Heart left ventricle (tissue), 16 donors: ENCODE measurements around the gene LAD1. TPM values are rescaled to one million over a fixed set of nuclear protein-coding genes. Genes with fewer than 3 reads are reported as not detected.

Experiments used
- ATAC-seq, 4 donors: fragments of 200-7000 bp; cut with Tn5 transposase; one replicate each; pipeline ENCODE4 v1.9.1; 2020 to 2022; ENCODE audit warnings: moderate library complexity in 4 of 4, mild to moderate bottlenecking in 3 of 4, moderate number of reproducible peaks in 1 of 4
- DNase-seq, 5 donors: peaks; one replicate each; pipeline ENCODE4 v3.0.0-alpha.2; 2020
- H3K27ac ChIP-seq, 12 donors: fragments of 200-600 bp; sonication (generic) in 4 of 12; one replicate each; pipeline versions ENCODE4 v1.5.0 to v1.8.0; 2016 to 2022; ENCODE audit warnings: mild to moderate bottlenecking in 2 of 12
- H3K27me3 ChIP-seq, 9 donors: fragments of 200-600 bp; sonication (generic) in 2 of 9; one replicate each; pipeline versions ENCODE4 v1.5.1 to v1.8.0; 2016 to 2022; ENCODE audit warnings: mild to moderate bottlenecking in 3 of 9
- H3K36me3 ChIP-seq, 9 donors: fragments of 200-600 bp; sonication (generic) in 2 of 9; one replicate each; pipeline versions ENCODE4 v1.5.0 to v1.8.0; 2018 to 2022; ENCODE audit warnings: mild to moderate bottlenecking in 2 of 9
- H3K4me1 ChIP-seq, 12 donors: fragments of 200-600 bp; sonication (generic) in 4 of 12; one replicate each; pipeline versions ENCODE4 v1.5.0 to v1.8.0; 2016 to 2022; ENCODE audit warnings: mild to moderate bottlenecking in 3 of 12
- H3K4me3 ChIP-seq, 12 donors: fragments of 200-600 bp; sonication (generic) in 4 of 12; one replicate each; pipeline versions ENCODE4 v1.5.0 to v1.8.0; 2017 to 2022; ENCODE audit warnings: mild to moderate bottlenecking in 9 of 12, moderate library complexity in 4 of 12
- H3K9me3 ChIP-seq, 12 donors: fragments of 200-600 bp; sonication (generic) in 4 of 12; one replicate each; pipeline versions ENCODE4 v1.5.0 to v1.8.0; 2016 to 2022; ENCODE audit warnings: mild to moderate bottlenecking in 1 of 12
- CTCF ChIP-seq, 12 donors: fragments of 200-600 bp; sonication (generic) in 4 of 12; IDR thresholded peaks; one replicate each; pipeline versions ENCODE4 v1.5.0 to v1.8.0; 2018 to 2022; ENCODE audit warnings: antibody characterized with exemption in 12 of 12, mild to moderate bottlenecking in 5 of 12
- POLR2A ChIP-seq, 2 donors: fragments of 450-650 bp; IDR thresholded peaks; one replicate each; pipeline ENCODE4 v1.6.1; 2017; ENCODE audit warnings: antibody characterized with exemption in 2 of 2, mild to moderate bottlenecking in 2 of 2, moderate library complexity in 2 of 2
- WGBS, 4 donors: extraction: QIAGEN DNeasy Blood & Tissue Kit in 2 of 4; methylation state at CpG; one replicate each; pipeline versions ENCODE4 v1.1.5 to v1.1.7; 2013 to 2018; 5-methylcytosine and 5-hydroxymethylcytosine counted together
- intact Hi-C, 10 donors: fragments of 100-400 bp; cut with DNase I; formaldehyde crosslinking; loops; one replicate each; pipeline versions ENCODE4 v1.11.1 to v1.14.2; 2022
- polyA plus RNA-seq, 2 donors: library from polyadenylated mRNA; stranded (reverse); fragments of 200-250 nt; gene quantifications; one replicate each; pipeline ENCODE4 v1.2.3, GENCODE V29; 2013
- total RNA-seq, 9 donors: library from RNA; depleted of rRNA in 2 of 9; stranded (reverse); fragments of >200 nt in 2 of 9; fragmentation: NEBNext Ultra II Directional in 3 of 9; extraction: Animal tissue kit (Norgen Biotek cat#: 25700) in 3 of 9; gene quantifications; one replicate each; pipeline versions ENCODE4 v1.1.0 to v1.2.4, GENCODE V29; 2016 to 2023
- donor health status: ischemic (EF 13 %, LVEDD 7.1; RV severe dilation, severe dysfunction).
- donor health status: healthy with polysubstance abuse.
- donor health status: DM: no; HTN: yes; CAD: no.
- donor health status: DM: no; HTN: no; CAD: no.
- donor health status: ischemic (EF 25% LVEDD 6.9; RV normal size, moderate dysfunction).
- donor health status: ischemic (EF 25% LVEDD 5.7; RV mildly dilated, moderate dysfunction).
- donor health status: healthy.
- donor health status: DM: yes; HTN: yes; CAD: no.
- donor health status: ischemic (EF 35%, LVEDD 5.7; RV mildly dilated, moderate dysfunction).
- donor health status: nonischemic (EF 11% LVEDD 7.7; RV severe dilation, severe dysfunction).
- donor health status: DM: yes; HTN: yes; CAD: no.
- donor health status: PGD.
- donor health status: ischemic (EF 29% LVEDD 5.4; RV normal size, mild dysfunction).
- donor health status: nonischemic (EF 23%, LVEDD 6.1; RV moderate dilation, normal function).

The LAD1 gene
- total and polyA plus RNA-seq, 11 donors, result 2.0 to 99.2 (median 6.9) TPM

- no peaks in the 10 kb centered on the region for H3K36me3 ChIP-seq
- peaks cover 0 to 27% (median 0%) of the 10 kb centered on the region in 12 donors for H3K4me1 ChIP-seq
- H3K4me3 ChIP-seq, result no peak overlapping the region
- intact Hi-C loops, result no loop called here
- no peak for ATAC-seq
- H3K9me3 ChIP-seq, result no peaks in the 10 kb centered on the region
- no peak overlapping the region for H3K27ac ChIP-seq
- WGBS, 4 donors, result 95 to 96% (median 96%) methylated on average over 9 to 10 of the region's 10 CpGs
- DNase-seq, result peak in 2 of 5 donors; percentile 1 to 32
- TF ChIP-seq CTCF (IDR thresholded peaks at IDR 0.05) (no peak), POLR2A (IDR thresholded peaks at IDR 0.05) (no peak)
- H3K27me3 ChIP-seq, result no peaks in the 10 kb centered on the region
Measured at GRCh38 chr1:201332616-201333335, 66.3 kb downstream of the LAD1 start.

- no peak overlapping the region for H3K27ac ChIP-seq
Measured at GRCh38 chr1:201332021-201332420, 67.1 kb downstream of the LAD1 start.

GRCh38 chr1:201331166-201331565 is 68.0 kb downstream of the LAD1 start:
- no peaks in the 10 kb centered on the region for H3K9me3 ChIP-seq
- no peak for ATAC-seq
- H3K36me3 ChIP-seq, result no peaks in the 10 kb centered on the region
- TF ChIP-seq CTCF (IDR thresholded peaks at IDR 0.05) (no peak), POLR2A (IDR thresholded peaks at IDR 0.05) (no peak)
- intact Hi-C loops, result no loop called here
- WGBS, 4 donors, result 72 to 88% (median 81%) methylated on average over 7 of the region's 7 CpGs
- no peak overlapping the region for H3K4me3 ChIP-seq
- no peak overlapping the region for H3K27ac ChIP-seq
- no peaks in the 10 kb centered on the region for H3K27me3 ChIP-seq
- DNase-seq, result peak in 2 of 5 donors; percentile 6 to 41
- peaks cover 0 to 27% (median 0%) of the 10 kb centered on the region in 12 donors for H3K4me1 ChIP-seq

More at GRCh38 chr1:201332021-201332420, 67.1 kb downstream of the LAD1 start:
- TF ChIP-seq POLR2A (IDR thresholded peaks at IDR 0.05), result no peak
- no peak for TF ChIP-seq CTCF (IDR thresholded peaks at IDR 0.05)
- Histone ChIP-seq H3K36me3 (no peaks in the 10 kb centered on the region), H3K4me1 (peaks cover 0 to 27% (median 0%) of the 10 kb centered on the region in 12 donors), H3K27me3 (no peaks in the 10 kb centered on the region), H3K9me3 (no peaks in the 10 kb centered on the region), H3K4me3 (no peak overlapping the region)
- intact Hi-C loops, result no loop called here
- ATAC-seq (no peak), DNase-seq (peak in 2 of 5 donors; percentile 24 to 51)
- 93 to 97% (median 94%) methylated on average over 4 to 8 of the region's 8 CpGs for WGBS, 4 donors

Other genes starting within 250 kb of the LAD1 start
- gene TMEM9, start 244.8 kb downstream of the LAD1 start, total RNA-seq, result 10 to 100 TPM; 22.6 to 35.9 (median 29.3) TPM
- 10 to 100 TPM; 22.4 to 42.9 TPM for gene TMEM9, start 244.8 kb downstream of the LAD1 start, polyA plus RNA-seq
- gene IGFN1, start 208.5 kb downstream of the LAD1 start, total RNA-seq, result under 1 TPM in 1 of 9 donors, not detected in 8; 0.04 TPM
- gene IGFN1, start 208.5 kb downstream of the LAD1 start, polyA plus RNA-seq, result under 1 TPM in 1 of 2 donors, not detected in 1; 0.03 TPM
- gene PKP1, start 115.8 kb downstream of the LAD1 start, total RNA-seq, result 1 to 10 TPM in 1 of 9 donors, under 1 TPM in 6, not detected in 2; 0.09 to 1.6 (median 0.27) TPM
- gene PKP1, start 115.8 kb downstream of the LAD1 start, polyA plus RNA-seq, result under 1 TPM in 1 of 2 donors, not detected in 1; 0.62 TPM
- gene TNNT2, start 21.6 kb downstream of the LAD1 start, total RNA-seq, result 1,000 to 10,000 TPM; 5,987 to 9,948 (median 7,621) TPM
- over 10,000 TPM in 1 of 2 donors, 1,000 to 10,000 TPM in 1; 9,964 to 28,496 TPM for gene TNNT2, start 21.6 kb downstream of the LAD1 start, polyA plus RNA-seq
- 10 to 100 TPM in 3 of 9 donors, 1 to 10 TPM in 6; 1.6 to 64.5 (median 8.1) TPM for gene TNNI1, start 22.4 kb upstream of the LAD1 start, total RNA-seq
- gene TNNI1, start 22.4 kb upstream of the LAD1 start, polyA plus RNA-seq, result 10 to 100 TPM; 25.0 to 27.9 TPM
- gene PHLDA3, start 69.9 kb upstream of the LAD1 start, total RNA-seq, result 10 to 100 TPM; 18.4 to 48.1 (median 33.4) TPM
- gene PHLDA3, start 69.9 kb upstream of the LAD1 start, polyA plus RNA-seq, result 10 to 100 TPM; 15.2 to 22.9 TPM
- 100 to 1,000 TPM in 2 of 9 donors, 10 to 100 TPM in 7; 35.8 to 325 (median 78.6) TPM for gene CSRP1, start 107.8 kb upstream of the LAD1 start, total RNA-seq
- gene CSRP1, start 107.8 kb upstream of the LAD1 start, polyA plus RNA-seq, result 10 to 100 TPM; 46.6 to 81.7 TPM
- 100 to 1,000 TPM in 1 of 9 donors, 10 to 100 TPM in 8; 58.0 to 107 (median 85.0) TPM for gene NAV1, start 139.8 kb upstream of the LAD1 start, total RNA-seq
- 10 to 100 TPM; 30.5 to 37.6 TPM for gene NAV1, start 139.8 kb upstream of the LAD1 start, polyA plus RNA-seq